ENCODE data around the gene DUSP16.
"Not testable (repeated sequence)": the region's sequence is repeated elsewhere in the genome, so short reads cannot be mapped to it uniquely, and the experiment has no call there.

DNA sequence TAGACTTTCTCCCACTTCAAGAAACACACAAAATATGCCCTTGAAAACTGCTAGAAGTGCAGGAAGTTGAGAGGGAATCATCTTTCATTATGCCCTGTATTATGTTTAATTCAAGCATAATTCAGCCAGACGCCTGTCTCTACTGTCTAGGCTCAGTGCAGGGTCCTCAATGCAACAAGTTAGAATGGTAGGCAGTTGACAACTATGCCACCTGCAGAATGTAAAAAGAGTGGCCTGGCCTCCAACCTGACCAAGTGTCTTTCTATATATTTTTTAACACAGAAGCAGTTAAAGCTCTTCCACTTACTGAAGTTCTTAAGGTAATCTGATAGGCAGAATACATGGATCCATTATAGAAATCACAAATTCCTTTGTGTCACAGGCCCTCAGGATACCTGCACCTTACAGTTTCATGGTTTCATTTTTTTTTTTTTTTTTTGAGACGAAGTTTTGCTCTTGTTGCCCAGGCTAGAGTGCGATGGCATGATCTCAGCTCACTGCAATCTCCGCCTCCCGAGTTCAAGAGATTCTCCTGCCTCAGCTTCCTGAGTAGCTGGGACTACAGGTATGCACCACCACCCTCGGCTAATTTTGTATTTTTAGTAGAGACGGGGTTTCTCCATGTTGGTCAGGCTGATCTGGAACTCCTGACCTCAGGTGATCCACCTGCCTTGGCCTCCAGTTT, 60.4 kb downstream of the DUSP16 start:
- TF ChIP-seq, protein P1, sequence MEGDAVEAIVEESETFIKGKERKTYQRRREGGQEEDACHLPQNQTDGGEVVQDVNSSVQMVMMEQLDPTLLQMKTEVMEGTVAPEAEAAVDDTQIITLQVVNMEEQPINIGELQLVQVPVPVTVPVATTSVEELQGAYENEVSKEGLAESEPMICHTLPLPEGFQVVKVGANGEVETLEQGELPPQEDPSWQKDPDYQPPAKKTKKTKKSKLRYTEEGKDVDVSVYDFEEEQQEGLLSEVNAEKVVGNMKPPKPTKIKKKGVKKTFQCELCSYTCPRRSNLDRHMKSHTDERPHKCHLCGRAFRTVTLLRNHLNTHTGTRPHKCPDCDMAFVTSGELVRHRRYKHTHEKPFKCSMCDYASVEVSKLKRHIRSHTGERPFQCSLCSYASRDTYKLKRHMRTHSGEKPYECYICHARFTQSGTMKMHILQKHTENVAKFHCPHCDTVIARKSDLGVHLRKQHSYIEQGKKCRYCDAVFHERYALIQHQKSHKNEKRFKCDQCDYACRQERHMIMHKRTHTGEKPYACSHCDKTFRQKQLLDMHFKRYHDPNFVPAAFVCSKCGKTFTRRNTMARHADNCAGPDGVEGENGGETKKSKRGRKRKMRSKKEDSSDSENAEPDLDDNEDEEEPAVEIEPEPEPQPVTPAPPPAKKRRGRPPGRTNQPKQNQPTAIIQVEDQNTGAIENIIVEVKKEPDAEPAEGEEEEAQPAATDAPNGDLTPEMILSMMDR (conservative IDR thresholded peaks at IDR 0.05; ENCODE audit: low read depth in 2 of 2), result not testable (repeated sequence)
- TF ChIP-seq JUNB (IDR thresholded peaks at IDR 0.05; ENCODE audit: unreplicated experiment); EZH2phosphoT487 (IDR thresholded peaks at IDR 0.05; ENCODE audit: unreplicated experiment); NANOG (IDR thresholded peaks at IDR 0.05; ENCODE audit: borderline replicate concordance); POLR2AphosphoS5 (IDR thresholded peaks at IDR 0.05; ENCODE audit: low read depth); REST (IDR thresholded peaks at IDR 0.05; ENCODE audit: unreplicated experiment); EZH2 (IDR thresholded peaks at IDR 0.05; ENCODE audit: low read depth, unreplicated experiment); CREB1 (CRISPR knock-in tag; IDR thresholded peaks at IDR 0.05; ENCODE audit: low read depth); STAT1 (IDR thresholded peaks at IDR 0.05; ENCODE audit: unreplicated experiment): not testable (repeated sequence)
- TF ChIP-seq, protein P2, sequence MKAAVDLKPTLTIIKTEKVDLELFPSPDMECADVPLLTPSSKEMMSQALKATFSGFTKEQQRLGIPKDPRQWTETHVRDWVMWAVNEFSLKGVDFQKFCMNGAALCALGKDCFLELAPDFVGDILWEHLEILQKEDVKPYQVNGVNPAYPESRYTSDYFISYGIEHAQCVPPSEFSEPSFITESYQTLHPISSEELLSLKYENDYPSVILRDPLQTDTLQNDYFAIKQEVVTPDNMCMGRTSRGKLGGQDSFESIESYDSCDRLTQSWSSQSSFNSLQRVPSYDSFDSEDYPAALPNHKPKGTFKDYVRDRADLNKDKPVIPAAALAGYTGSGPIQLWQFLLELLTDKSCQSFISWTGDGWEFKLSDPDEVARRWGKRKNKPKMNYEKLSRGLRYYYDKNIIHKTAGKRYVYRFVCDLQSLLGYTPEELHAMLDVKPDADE (IDR thresholded peaks at IDR 0.05), result not testable (repeated sequence)
- TF ChIP-seq, protein P3, sequence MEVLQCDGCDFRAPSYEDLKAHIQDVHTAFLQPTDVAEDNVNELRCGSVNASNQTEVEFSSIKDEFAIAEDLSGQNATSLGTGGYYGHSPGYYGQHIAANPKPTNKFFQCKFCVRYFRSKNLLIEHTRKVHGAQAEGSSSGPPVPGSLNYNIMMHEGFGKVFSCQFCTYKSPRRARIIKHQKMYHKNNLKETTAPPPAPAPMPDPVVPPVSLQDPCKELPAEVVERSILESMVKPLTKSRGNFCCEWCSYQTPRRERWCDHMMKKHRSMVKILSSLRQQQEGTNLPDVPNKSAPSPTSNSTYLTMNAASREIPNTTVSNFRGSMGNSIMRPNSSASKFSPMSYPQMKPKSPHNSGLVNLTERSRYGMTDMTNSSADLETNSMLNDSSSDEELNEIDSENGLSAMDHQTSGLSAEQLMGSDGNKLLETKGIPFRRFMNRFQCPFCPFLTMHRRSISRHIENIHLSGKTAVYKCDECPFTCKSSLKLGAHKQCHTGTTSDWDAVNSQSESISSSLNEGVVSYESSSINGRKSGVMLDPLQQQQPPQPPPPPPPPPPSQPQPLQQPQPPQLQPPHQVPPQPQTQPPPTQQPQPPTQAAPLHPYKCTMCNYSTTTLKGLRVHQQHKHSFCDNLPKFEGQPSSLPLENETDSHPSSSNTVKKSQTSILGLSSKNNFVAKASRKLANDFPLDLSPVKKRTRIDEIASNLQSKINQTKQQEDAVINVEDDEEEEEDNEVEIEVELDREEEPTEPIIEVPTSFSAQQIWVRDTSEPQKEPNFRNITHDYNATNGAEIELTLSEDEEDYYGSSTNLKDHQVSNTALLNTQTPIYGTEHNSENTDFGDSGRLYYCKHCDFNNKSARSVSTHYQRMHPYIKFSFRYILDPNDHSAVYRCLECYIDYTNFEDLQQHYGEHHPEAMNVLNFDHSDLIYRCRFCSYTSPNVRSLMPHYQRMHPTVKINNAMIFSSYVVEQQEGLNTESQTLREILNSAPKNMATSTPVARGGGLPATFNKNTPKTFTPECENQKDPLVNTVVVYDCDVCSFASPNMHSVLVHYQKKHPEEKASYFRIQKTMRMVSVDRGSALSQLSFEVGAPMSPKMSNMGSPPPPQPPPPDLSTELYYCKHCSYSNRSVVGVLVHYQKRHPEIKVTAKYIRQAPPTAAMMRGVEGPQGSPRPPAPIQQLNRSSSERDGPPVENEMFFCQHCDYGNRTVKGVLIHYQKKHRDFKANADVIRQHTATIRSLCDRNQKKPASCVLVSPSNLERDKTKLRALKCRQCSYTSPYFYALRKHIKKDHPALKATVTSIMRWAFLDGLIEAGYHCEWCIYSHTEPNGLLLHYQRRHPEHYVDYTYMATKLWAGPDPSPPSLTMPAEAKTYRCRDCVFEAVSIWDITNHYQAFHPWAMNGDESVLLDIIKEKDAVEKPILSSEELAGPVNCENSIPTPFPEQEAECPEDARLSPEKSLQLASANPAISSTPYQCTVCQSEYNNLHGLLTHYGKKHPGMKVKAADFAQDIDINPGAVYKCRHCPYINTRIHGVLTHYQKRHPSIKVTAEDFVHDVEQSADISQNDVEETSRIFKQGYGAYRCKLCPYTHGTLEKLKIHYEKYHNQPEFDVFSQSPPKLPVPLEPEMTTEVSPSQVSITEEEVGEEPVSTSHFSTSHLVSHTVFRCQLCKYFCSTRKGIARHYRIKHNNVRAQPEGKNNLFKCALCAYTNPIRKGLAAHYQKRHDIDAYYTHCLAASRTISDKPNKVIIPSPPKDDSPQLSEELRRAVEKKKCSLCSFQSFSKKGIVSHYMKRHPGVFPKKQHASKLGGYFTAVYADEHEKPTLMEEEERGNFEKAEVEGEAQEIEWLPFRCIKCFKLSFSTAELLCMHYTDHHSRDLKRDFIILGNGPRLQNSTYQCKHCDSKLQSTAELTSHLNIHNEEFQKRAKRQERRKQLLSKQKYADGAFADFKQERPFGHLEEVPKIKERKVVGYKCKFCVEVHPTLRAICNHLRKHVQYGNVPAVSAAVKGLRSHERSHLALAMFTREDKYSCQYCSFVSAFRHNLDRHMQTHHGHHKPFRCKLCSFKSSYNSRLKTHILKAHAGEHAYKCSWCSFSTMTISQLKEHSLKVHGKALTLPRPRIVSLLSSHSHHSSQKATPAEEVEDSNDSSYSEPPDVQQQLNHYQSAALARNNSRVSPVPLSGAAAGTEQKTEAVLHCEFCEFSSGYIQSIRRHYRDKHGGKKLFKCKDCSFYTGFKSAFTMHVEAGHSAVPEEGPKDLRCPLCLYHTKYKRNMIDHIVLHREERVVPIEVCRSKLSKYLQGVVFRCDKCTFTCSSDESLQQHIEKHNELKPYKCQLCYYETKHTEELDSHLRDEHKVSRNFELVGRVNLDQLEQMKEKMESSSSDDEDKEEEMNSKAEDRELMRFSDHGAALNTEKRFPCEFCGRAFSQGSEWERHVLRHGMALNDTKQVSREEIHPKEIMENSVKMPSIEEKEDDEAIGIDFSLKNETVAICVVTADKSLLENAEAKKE (CRISPR knock-in tag; IDR thresholded peaks at IDR 0.05), result not testable (repeated sequence)

Data from GM23338 (cell line).